ENCODE measurements around the gene BMP7. TPM values are rescaled to one million over a fixed set of nuclear protein-coding genes. Genes with fewer than 3 reads are reported as not detected.
"Not testable (repeated sequence)": the region's sequence is repeated elsewhere in the genome, so short reads cannot be mapped to it uniquely, and the experiment has no call there.

Gene BMP7
- total RNA-seq, 2 experiments from 2014 or later: 2.2 to 94.2 TPM

DNA sequence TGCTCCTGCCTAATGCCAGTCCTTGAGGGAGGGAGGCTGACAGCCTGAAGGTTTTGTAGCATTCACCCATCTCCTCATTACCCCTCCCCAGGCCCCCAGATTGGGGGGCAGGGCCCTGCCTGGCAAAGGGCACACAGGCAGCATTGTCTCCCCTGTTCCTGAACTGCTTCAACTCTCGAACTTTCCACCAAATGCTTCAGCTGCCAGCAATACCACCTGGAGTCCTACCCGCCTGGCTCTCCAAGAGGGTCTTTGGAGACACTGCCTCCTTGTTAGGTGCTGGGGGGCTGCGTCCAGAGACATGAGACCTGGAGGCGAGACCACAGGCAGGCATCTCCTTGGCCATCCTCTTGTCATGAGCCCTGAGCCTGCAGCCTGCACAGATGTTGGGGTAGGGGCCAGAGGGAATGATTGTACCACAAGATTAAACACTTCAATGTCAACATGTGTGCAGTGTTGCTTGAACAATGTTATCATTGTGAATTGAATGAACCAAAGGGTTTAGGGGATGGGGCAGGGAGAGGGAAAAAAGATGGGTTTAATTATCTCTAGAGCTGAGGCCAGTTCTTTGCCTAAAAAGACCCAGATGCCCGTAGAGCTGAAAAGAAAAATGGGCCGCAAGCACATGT is 25.0 kb downstream of the BMP7 start:
- H3K4me3 ChIP-seq (ENCODE audit: low read depth, low read length, poor library complexity, severe bottlenecking): no peak overlapping the region
- DNase-seq (ENCODE audit: low spot score): no peak
- ChIA-PET POLR2A (no interaction called here), CTCF (ENCODE audit: unreplicated experiment) (no interaction called here)
- TF ChIP-seq CTCF (conservative IDR thresholded peaks at IDR 0.05; ENCODE audit: low read length) (no peak), EZH2phosphoT487 (IDR thresholded peaks at IDR 0.05; ENCODE audit: borderline replicate concordance, low read depth, low read length) (no peak)
- no TSS peak for BruUV-seq (replicated peaks)
- peaks cover 31% of the 10 kb centered on the region for H3K4me1 ChIP-seq (ENCODE audit: insufficient read depth, low read length, poor library complexity, severe bottlenecking)
- intact Hi-C loops (cut with micrococcal nuclease; ENCODE audit: unreplicated experiment): loop anchor here (10.0 kb wide), 1 partner anchor 147 kb away; no protein-coding TSS in a partner anchor
- H3K79me2 ChIP-seq (ENCODE audit: insufficient read depth, low read depth, low read length): peaks cover 87% of the 10 kb centered on the region
- H4K20me1 ChIP-seq (ENCODE audit: insufficient read depth, low read length): no peaks in the 10 kb centered on the region
- H3K9me3 ChIP-seq (ENCODE audit: low read length): peaks cover 19% of the 10 kb centered on the region; the same call in 1 of the 2 replicates
- peaks cover 64% of the 10 kb centered on the region for H3K36me3 ChIP-seq (ENCODE audit: insufficient read depth, low read length)
- no peak overlapping the region for H2AFZ ChIP-seq (ENCODE audit: low read length)
- no peaks in the 10 kb centered on the region for H3K9me2 ChIP-seq (ENCODE audit: insufficient read depth, low read length)
- no peak overlapping the region for H3K4me2 ChIP-seq (ENCODE audit: low read length)
- no peak overlapping the region for H3K27ac ChIP-seq (ENCODE audit: low read depth, low read length, poor library complexity, severe bottlenecking)

GRCh38 chr20:57240581-57241362 is 25.7 kb downstream of the BMP7 start:
- DNase-seq (ENCODE audit: low spot score): no peak
- POLR2A ChIA-PET: no interaction called here
- BruUV-seq (replicated peaks): no TSS peak
- no peak overlapping the region for H3K27ac ChIP-seq (ENCODE audit: low read depth, low read length, poor library complexity, severe bottlenecking)
- H3K9me3 ChIP-seq (ENCODE audit: low read length): peaks cover 19% of the 10 kb centered on the region; the same call in 1 of the 2 replicates
- CTCF ChIA-PET (ENCODE audit: unreplicated experiment): no interaction called here
- no peaks in the 10 kb centered on the region for H4K20me1 ChIP-seq (ENCODE audit: insufficient read depth, low read length)
- intact Hi-C loops (cut with micrococcal nuclease; ENCODE audit: unreplicated experiment): loop anchor here (10.0 kb wide), 1 partner anchor 146 kb away; no protein-coding TSS in a partner anchor
- no peak overlapping the region for H3K4me2 ChIP-seq (ENCODE audit: low read length)
- H3K36me3 ChIP-seq (ENCODE audit: insufficient read depth, low read length): peaks cover 69% of the 10 kb centered on the region
- H3K9me2 ChIP-seq (ENCODE audit: insufficient read depth, low read length): no peaks in the 10 kb centered on the region
- H2AFZ ChIP-seq (ENCODE audit: low read length): no peak overlapping the region
- peaks cover 24% of the 10 kb centered on the region for H3K4me1 ChIP-seq (ENCODE audit: insufficient read depth, low read length, poor library complexity, severe bottlenecking)
- H3K79me2 ChIP-seq (ENCODE audit: insufficient read depth, low read depth, low read length): peaks cover 80% of the 10 kb centered on the region
- TF ChIP-seq EZH2phosphoT487 (IDR thresholded peaks at IDR 0.05; ENCODE audit: borderline replicate concordance, low read depth, low read length): no peak
- TF ChIP-seq CTCF (conservative IDR thresholded peaks at IDR 0.05; ENCODE audit: low read length): no peak
- no peak overlapping the region for H3K4me3 ChIP-seq (ENCODE audit: low read depth, low read length, poor library complexity, severe bottlenecking)

GRCh38 chr20:57239725-57240124 is 26.7 kb downstream of the BMP7 start:
- CTCF ChIA-PET (ENCODE audit: unreplicated experiment); H3K9me2 ChIP-seq (ENCODE audit: insufficient read depth, low read length); H4K20me1 ChIP-seq (ENCODE audit: insufficient read depth, low read length); POLR2A ChIA-PET; H3K4me2 ChIP-seq (ENCODE audit: low read length); DNase-seq (ENCODE audit: low spot score); H2AFZ ChIP-seq (ENCODE audit: low read length); H3K4me3 ChIP-seq (ENCODE audit: low read depth, low read length, poor library complexity, severe bottlenecking); BruUV-seq (replicated peaks); H3K27ac ChIP-seq (ENCODE audit: low read depth, low read length, poor library complexity, severe bottlenecking): not testable (repeated sequence)
- intact Hi-C loops (cut with micrococcal nuclease; ENCODE audit: unreplicated experiment): loop anchor here (10.0 kb wide), 1 partner anchor 145 kb away; no protein-coding TSS in a partner anchor
- H3K9me3 ChIP-seq (ENCODE audit: low read length): peaks cover 19% of the 10 kb centered on the region; the same call in 1 of the 2 replicates
- H3K36me3 ChIP-seq (ENCODE audit: insufficient read depth, low read length): peaks cover 77% of the 10 kb centered on the region
- peaks cover 14% of the 10 kb centered on the region for H3K4me1 ChIP-seq (ENCODE audit: insufficient read depth, low read length, poor library complexity, severe bottlenecking)
- H3K79me2 ChIP-seq (ENCODE audit: insufficient read depth, low read depth, low read length): peaks cover 76% of the 10 kb centered on the region

DNA sequence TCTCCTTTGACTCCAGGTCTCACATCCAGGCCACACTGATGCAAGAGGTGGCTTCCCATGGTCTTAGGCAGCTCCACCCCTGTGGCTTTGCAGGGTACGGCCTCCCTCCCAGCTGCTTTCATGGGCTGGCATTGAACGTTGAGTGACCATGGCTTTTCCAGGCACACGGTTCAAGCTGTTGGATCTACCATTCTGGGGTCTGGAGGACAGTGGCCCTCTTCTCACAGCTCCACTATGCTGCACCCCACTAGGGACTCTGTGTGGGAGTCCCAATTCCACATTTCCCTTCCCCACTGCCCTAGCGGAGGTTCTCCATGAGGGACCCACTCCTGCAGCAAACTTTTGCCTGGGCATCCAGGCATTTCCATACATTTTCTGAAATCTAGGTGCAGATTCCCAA is 27.1 kb downstream of the BMP7 start:
- H3K4me1 ChIP-seq (ENCODE audit: insufficient read depth, low read length, poor library complexity, severe bottlenecking); intact Hi-C loops (cut with micrococcal nuclease; ENCODE audit: unreplicated experiment); POLR2A ChIA-PET; H4K20me1 ChIP-seq (ENCODE audit: insufficient read depth, low read length); BruUV-seq (replicated peaks); CTCF ChIA-PET (ENCODE audit: unreplicated experiment); H3K9me2 ChIP-seq (ENCODE audit: insufficient read depth, low read length); H3K4me2 ChIP-seq (ENCODE audit: low read length); H3K27ac ChIP-seq (ENCODE audit: low read depth, low read length, poor library complexity, severe bottlenecking); H3K4me3 ChIP-seq (ENCODE audit: low read depth, low read length, poor library complexity, severe bottlenecking); H2AFZ ChIP-seq (ENCODE audit: low read length); DNase-seq (ENCODE audit: low spot score): not testable (repeated sequence)
- Histone ChIP-seq H3K9me3 (ENCODE audit: low read length) (peaks cover 19% of the 10 kb centered on the region; the same call in 1 of the 2 replicates), H3K36me3 (ENCODE audit: insufficient read depth, low read length) (peaks cover 77% of the 10 kb centered on the region), H3K79me2 (ENCODE audit: insufficient read depth, low read depth, low read length) (peaks cover 76% of the 10 kb centered on the region)

All from OCI-LY7 (cell line).